ENCODE data around the gene MINDY2.

The MINDY2 gene

GRCh38 chr15:58749532-58750337 is 21.4 kb upstream of the MINDY2 start, which contains the start of gene ADAM10:
Gene ADAM10 (minus strand): TSS chr15:58749707. CDS start chr15:58749534, 173 bp downstream.
- H3K27ac ChIP-seq, result peak within 1 kb of the TSS; percentile 97
- H3K4me2 ChIP-seq, result peak within 1 kb of the TSS; percentile 80
- peak within 1 kb of the TSS; percentile 97 for H3K4me3 ChIP-seq
- H3K9me3 ChIP-seq, result no peaks in the 10 kb centered on the region
- 0 out of 2 replicates have a peak, but pooled peaks cover 4% of the 10 kb centered on the region for H3K36me3 ChIP-seq
- peak within 1 kb of the TSS; percentile 96 for H3K9ac ChIP-seq
- peaks cover 43% of the 10 kb centered on the region for H3K4me1 ChIP-seq
- peaks cover 46% of the 10 kb centered on the region for H4K20me1 ChIP-seq
- TF ChIP-seq Cebpa-rat (IDR thresholded peaks at IDR 0.05), result no peak
- no peaks in the 10 kb centered on the region for H3K27me3 ChIP-seq

- Histone ChIP-seq H3K4me2 (no peak overlapping the region), H3K27ac (no peak overlapping the region)
These were observed 18.4 kb upstream of the MINDY2 start for GRCh38 chr15:58752716-58753115.

GRCh38 chr15:58755350-58755749 is 15.8 kb upstream of the MINDY2 start:
- no peak for TF ChIP-seq Cebpa-rat (IDR thresholded peaks at IDR 0.05)
- Histone ChIP-seq H3K9ac (peak overlapping the region; percentile 15; the same call in 1 of the 2 replicates), H3K27ac (peak overlapping the region; percentile 62), H3K4me1 (peaks cover 42% of the 10 kb centered on the region), H3K9me3 (no peaks in the 10 kb centered on the region), H3K4me3 (no peak overlapping the region; the same call in 1 of the 2 replicates), H3K27me3 (no peaks in the 10 kb centered on the region), H4K20me1 (no peaks in the 10 kb centered on the region), H3K36me3 (no peaks in the 10 kb centered on the region), H3K4me2 (peak overlapping the region; percentile 72)

More at GRCh38 chr15:58752716-58753115, 18.4 kb upstream of the MINDY2 start:
- TF ChIP-seq Cebpa-rat (IDR thresholded peaks at IDR 0.05), result no peak
- Histone ChIP-seq H4K20me1 (peaks cover 16% of the 10 kb centered on the region), H3K9me3 (no peaks in the 10 kb centered on the region), H3K27me3 (no peaks in the 10 kb centered on the region), H3K9ac (no peak overlapping the region), H3K4me3 (no peak overlapping the region), H3K36me3 (no peaks in the 10 kb centered on the region), H3K4me1 (peaks cover 40% of the 10 kb centered on the region)

GRCh38 chr15:58755956-58756355 is 15.1 kb upstream of the MINDY2 start:
- no peak for TF ChIP-seq Cebpa-rat (IDR thresholded peaks at IDR 0.05)
- no peak overlapping the region; the same call in 1 of the 2 replicates for H3K4me3 ChIP-seq
- H3K27ac ChIP-seq, result peak overlapping the region; percentile 62
- H3K27me3 ChIP-seq, result no peaks in the 10 kb centered on the region
- peaks cover 41% of the 10 kb centered on the region for H3K4me1 ChIP-seq
- H3K4me2 ChIP-seq, result peak overlapping the region; percentile 72
- H3K36me3 ChIP-seq, result no peaks in the 10 kb centered on the region
- H4K20me1 ChIP-seq, result no peaks in the 10 kb centered on the region
- H3K9me3 ChIP-seq, result no peaks in the 10 kb centered on the region
- H3K9ac ChIP-seq, result 0 out of 2 replicates have a peak overlapping the region, but pooled peaks have one; percentile 15

- Histone ChIP-seq H3K9me3 (peaks cover 6% of the 10 kb centered on the region), H3K36me3 (no peaks in the 10 kb centered on the region), H3K4me2 (no peak overlapping the region), H4K20me1 (no peaks in the 10 kb centered on the region), H3K4me3 (no peak overlapping the region), H3K27ac (no peak overlapping the region), H3K27me3 (no peaks in the 10 kb centered on the region), H3K4me1 (peaks cover 24% of the 10 kb centered on the region), H3K9ac (no peak overlapping the region)
- TF ChIP-seq Cebpa-rat (IDR thresholded peaks at IDR 0.05), result no peak
These were observed 13.0 kb upstream of the MINDY2 start for GRCh38 chr15:58758141-58758540.

- no peak overlapping the region for H3K9ac ChIP-seq
- no peaks in the 10 kb centered on the region for H3K27me3 ChIP-seq
- no peaks in the 10 kb centered on the region for H3K36me3 ChIP-seq
- H3K9me3 ChIP-seq, result peaks cover 28% of the 10 kb centered on the region
- no peak overlapping the region for H3K27ac ChIP-seq
- peaks cover 17% of the 10 kb centered on the region for H3K4me1 ChIP-seq
- no peak overlapping the region for H3K4me3 ChIP-seq
- H4K20me1 ChIP-seq, result no peaks in the 10 kb centered on the region
- no peak for TF ChIP-seq Cebpa-rat (IDR thresholded peaks at IDR 0.05)
- H3K4me2 ChIP-seq, result 0 out of 2 replicates have a peak overlapping the region, but pooled peaks have one; percentile 8
These were observed 10.6 kb upstream of the MINDY2 start for GRCh38 chr15:58760385-58761009.

- Histone ChIP-seq H3K27ac (no peak overlapping the region), H3K27me3 (no peaks in the 10 kb centered on the region), H3K4me2 (no peak overlapping the region), H3K9me3 (peaks cover 29% of the 10 kb centered on the region), H3K9ac (no peak overlapping the region), H3K4me1 (peaks cover 12% of the 10 kb centered on the region), H4K20me1 (no peaks in the 10 kb centered on the region), H3K4me3 (no peak overlapping the region), H3K36me3 (no peaks in the 10 kb centered on the region)
- TF ChIP-seq Cebpa-rat (IDR thresholded peaks at IDR 0.05), result no peak
These were observed 10.1 kb upstream of the MINDY2 start for GRCh38 chr15:58761010-58761388.

GRCh38 chr15:58762285-58762684 is 8.8 kb upstream of the MINDY2 start:
- H3K4me3 ChIP-seq, result no peak overlapping the region
- H3K36me3 ChIP-seq, result no peaks in the 10 kb centered on the region
- no peak overlapping the region for H3K27ac ChIP-seq
- H3K4me2 ChIP-seq, result no peak overlapping the region
- no peaks in the 10 kb centered on the region for H4K20me1 ChIP-seq
- TF ChIP-seq Cebpa-rat (IDR thresholded peaks at IDR 0.05), result no peak
- no peak overlapping the region for H3K9ac ChIP-seq
- peaks cover 6% of the 10 kb centered on the region; the same call in 1 of the 2 replicates for H3K4me1 ChIP-seq
- no peaks in the 10 kb centered on the region for H3K27me3 ChIP-seq
- peaks cover 29% of the 10 kb centered on the region for H3K9me3 ChIP-seq

GRCh38 chr15:58762731-58763130 is 8.4 kb upstream of the MINDY2 start:
- no peak overlapping the region for H3K9ac ChIP-seq
- no peaks in the 10 kb centered on the region for H4K20me1 ChIP-seq
- H3K4me1 ChIP-seq, result peaks cover 6% of the 10 kb centered on the region; the same call in 1 of the 2 replicates
- H3K27me3 ChIP-seq, result no peaks in the 10 kb centered on the region
- H3K4me3 ChIP-seq, result no peak overlapping the region
- H3K36me3 ChIP-seq, result no peaks in the 10 kb centered on the region
- peaks cover 29% of the 10 kb centered on the region for H3K9me3 ChIP-seq
- H3K4me2 ChIP-seq, result no peak overlapping the region
- no peak overlapping the region for H3K27ac ChIP-seq
- no peak for TF ChIP-seq Cebpa-rat (IDR thresholded peaks at IDR 0.05)

- Histone ChIP-seq H3K4me3 (no peak overlapping the region), H3K27me3 (no peaks in the 10 kb centered on the region), H3K4me2 (no peak overlapping the region), H3K27ac (no peak overlapping the region), H3K36me3 (no peaks in the 10 kb centered on the region), H3K4me1 (peaks cover 6% of the 10 kb centered on the region; the same call in 1 of the 2 replicates), H3K9ac (no peak overlapping the region), H3K9me3 (peaks cover 29% of the 10 kb centered on the region), H4K20me1 (no peaks in the 10 kb centered on the region)
- no peak for TF ChIP-seq Cebpa-rat (IDR thresholded peaks at IDR 0.05)
These were observed 6.6 kb upstream of the MINDY2 start for GRCh38 chr15:58764468-58764867.

Measured in BLaER1 (cell line).